DND-41 (cell line): ENCODE data around the gene CRYZ.
"Not testable (repeated sequence)": the region's sequence is repeated elsewhere in the genome, so short reads cannot be mapped to it uniquely, and the experiment has no call there.

Experiments used
- CTCF ChIP-seq: IDR thresholded peaks from 2 replicates; pipeline ENCODE4 v1.5.1; 2012; ENCODE audit warnings: borderline replicate concordance, low read length, moderate library complexity, mild to moderate bottlenecking; ENCODE audit not compliant: poor library complexity, severe bottlenecking; ENCODE audit errors: extremely low read depth
- EZH2 ChIP-seq: IDR thresholded peaks from 3 replicates; pipeline ENCODE4 v1.6.1; 2012; ENCODE audit warnings: borderline replicate concordance, low read depth, mild to moderate bottlenecking, moderate library complexity, low read length, inconsistent platforms; ENCODE audit not compliant: severe bottlenecking

GRCh38 chr1:74740307-74740980 lies 7.6 kb upstream of the CRYZ start:
- not testable (repeated sequence) for TF ChIP-seq CTCF, EZH2
